DND-41 (cell line): ENCODE measurements around the gene WNT11.

Experiments used
- ATAC-seq: fragments of 200-7000 bp; cut with Tn5 transposase; 3 replicates; pipeline ENCODE4 v1.9.1; 2021; ENCODE audit warnings: low read depth; ENCODE audit not compliant: insufficient read depth
- DNase-seq: peaks from one replicate; pipeline ENCODE4 v3.0.0-alpha.2; 2020
- H2AFZ ChIP-seq: 2 replicates; pipeline ENCODE4 v1.6.0; 2012; ENCODE audit warnings: low read depth, low read length
- H3K27ac ChIP-seq: 2 replicates; pipeline ENCODE4 v1.5.1; 2012; ENCODE audit warnings: low read length, inconsistent platforms
- H3K27me3 ChIP-seq: fragments of 200-600 bp; sonication (generic); 2 replicates; pipeline ENCODE4 v1.6.0; 2012; ENCODE audit warnings: low read length, mild to moderate bottlenecking, inconsistent platforms; ENCODE audit not compliant: insufficient read depth, poor library complexity
- H3K36me3 ChIP-seq: 2 replicates; pipeline ENCODE4 v1.5.1; 2012; ENCODE audit warnings: low read length, inconsistent platforms; ENCODE audit not compliant: insufficient read depth
- H3K4me1 ChIP-seq: 2 replicates; pipeline ENCODE4 v1.5.1; 2012; ENCODE audit warnings: mild to moderate bottlenecking, low read length; ENCODE audit not compliant: insufficient read depth
- H3K4me2 ChIP-seq: 2 replicates; pipeline ENCODE4 v1.6.0; 2012; ENCODE audit warnings: mild to moderate bottlenecking, moderate library complexity, low read length, inconsistent platforms; ENCODE audit not compliant: insufficient read depth
- H3K4me3 ChIP-seq, 2 experiments: fragments of 200-600 bp in 1 of 2; shearing (Covaris generic) in 1 of 2; 2 replicates each; pipeline ENCODE4 v1.5.1; 2012 to 2016; ENCODE audit warnings: inconsistent platforms in 2 of 2, low read length in 2 of 2, mild to moderate bottlenecking in 2 of 2, low read depth in 1 of 2, moderate library complexity in 1 of 2
- H3K79me2 ChIP-seq: 2 replicates; pipeline ENCODE4 v1.6.0; 2012; ENCODE audit warnings: low read length, inconsistent platforms; ENCODE audit not compliant: insufficient read depth
- H3K9ac ChIP-seq: 2 replicates; pipeline ENCODE4 v1.6.0; 2012; ENCODE audit warnings: low read depth, mild to moderate bottlenecking, inconsistent platforms, low read length, moderate library complexity
- H3K9me3 ChIP-seq: 2 replicates; pipeline ENCODE4 v1.5.1; 2012; ENCODE audit warnings: low read length, moderate library complexity, mild to moderate bottlenecking, inconsistent platforms; ENCODE audit not compliant: insufficient read depth, severe bottlenecking
- H4K20me1 ChIP-seq: 2 replicates; pipeline ENCODE4 v1.6.0; 2012; ENCODE audit warnings: low read length; ENCODE audit not compliant: insufficient read depth
- CTCF ChIP-seq: IDR thresholded peaks from 2 replicates; pipeline ENCODE4 v1.5.1; 2012; ENCODE audit warnings: borderline replicate concordance, low read length, moderate library complexity, mild to moderate bottlenecking; ENCODE audit not compliant: poor library complexity, severe bottlenecking; ENCODE audit errors: extremely low read depth
- EZH2 ChIP-seq: IDR thresholded peaks from 3 replicates; pipeline ENCODE4 v1.6.1; 2012; ENCODE audit warnings: borderline replicate concordance, low read depth, mild to moderate bottlenecking, moderate library complexity, low read length, inconsistent platforms; ENCODE audit not compliant: severe bottlenecking

WNT11 gene

GRCh38 chr11:76197941-76198640 is 8.2 kb downstream of the WNT11 start:
- Histone ChIP-seq H3K79me2 (no peaks in the 10 kb centered on the region), H3K4me1 (no peaks in the 10 kb centered on the region), H2AFZ (no peak overlapping the region), H3K27me3 (no peaks in the 10 kb centered on the region), H3K4me2 (no peak overlapping the region), H4K20me1 (peaks cover 4% of the 10 kb centered on the region; the same call in 1 of the 2 replicates), H3K27ac (no peak overlapping the region), H3K9ac (no peak overlapping the region), H3K36me3 (no peaks in the 10 kb centered on the region), H3K9me3 (no peaks in the 10 kb centered on the region), H3K4me3 (no peak overlapping the region)
- no peak for DNase-seq
- ATAC-seq, result no peak
- no peak for TF ChIP-seq EZH2
- TF ChIP-seq CTCF, result no peak

DNA sequence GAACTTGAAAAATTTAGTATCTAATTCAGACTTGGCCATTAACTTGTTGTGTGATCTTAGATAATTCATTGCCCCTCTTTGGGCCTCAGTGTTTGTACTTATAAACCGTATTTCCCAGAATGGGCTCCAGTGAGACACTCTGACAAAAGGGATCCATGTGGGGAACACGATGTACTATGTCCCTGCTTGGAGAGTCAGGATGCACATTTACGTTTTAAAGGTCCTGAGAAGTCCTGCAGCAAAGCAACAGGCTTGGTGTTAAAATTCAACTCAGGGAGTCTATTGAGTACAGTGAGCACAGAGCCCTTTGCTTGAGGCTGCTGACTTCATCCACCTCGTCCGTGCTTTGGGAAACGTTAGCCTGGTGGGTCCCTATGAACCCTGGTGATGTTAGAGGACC is 9.0 kb downstream of the WNT11 start:
- Histone ChIP-seq H3K4me1 (no peaks in the 10 kb centered on the region), H3K4me3 (no peak overlapping the region), H4K20me1 (peaks cover 4% of the 10 kb centered on the region; the same call in 1 of the 2 replicates), H2AFZ (no peak overlapping the region), H3K36me3 (no peaks in the 10 kb centered on the region), H3K9me3 (no peaks in the 10 kb centered on the region), H3K79me2 (no peaks in the 10 kb centered on the region), H3K27me3 (no peaks in the 10 kb centered on the region), H3K9ac (no peak overlapping the region), H3K27ac (no peak overlapping the region), H3K4me2 (no peak overlapping the region)
- ATAC-seq (no peak), DNase-seq (no peak)
- TF ChIP-seq CTCF (no peak), EZH2 (no peak)

- Histone ChIP-seq H3K36me3 (no peaks in the 10 kb centered on the region), H4K20me1 (peaks cover 4% of the 10 kb centered on the region; the same call in 1 of the 2 replicates), H3K9ac (no peak overlapping the region), H3K27ac (no peak overlapping the region), H3K9me3 (no peaks in the 10 kb centered on the region), H3K79me2 (no peaks in the 10 kb centered on the region), H3K4me1 (no peaks in the 10 kb centered on the region), H2AFZ (no peak overlapping the region), H3K4me3 (no peak overlapping the region), H3K27me3 (no peaks in the 10 kb centered on the region), H3K4me2 (no peak overlapping the region)
- no peak for TF ChIP-seq EZH2
- TF ChIP-seq CTCF, result no peak
- ATAC-seq, result no peak
- DNase-seq, result no peak
Observed at GRCh38 chr11:76196849-76197248, 9.5 kb downstream of the WNT11 start.
